ENCODE measurements around the gene CPLANE2. TPM values are rescaled to one million over a fixed set of nuclear protein-coding genes. Genes with fewer than 3 reads are reported as not detected.

The CPLANE2 gene
- total RNA-seq, 1 experiment from 2014 or later: 1.9 TPM

DNA sequence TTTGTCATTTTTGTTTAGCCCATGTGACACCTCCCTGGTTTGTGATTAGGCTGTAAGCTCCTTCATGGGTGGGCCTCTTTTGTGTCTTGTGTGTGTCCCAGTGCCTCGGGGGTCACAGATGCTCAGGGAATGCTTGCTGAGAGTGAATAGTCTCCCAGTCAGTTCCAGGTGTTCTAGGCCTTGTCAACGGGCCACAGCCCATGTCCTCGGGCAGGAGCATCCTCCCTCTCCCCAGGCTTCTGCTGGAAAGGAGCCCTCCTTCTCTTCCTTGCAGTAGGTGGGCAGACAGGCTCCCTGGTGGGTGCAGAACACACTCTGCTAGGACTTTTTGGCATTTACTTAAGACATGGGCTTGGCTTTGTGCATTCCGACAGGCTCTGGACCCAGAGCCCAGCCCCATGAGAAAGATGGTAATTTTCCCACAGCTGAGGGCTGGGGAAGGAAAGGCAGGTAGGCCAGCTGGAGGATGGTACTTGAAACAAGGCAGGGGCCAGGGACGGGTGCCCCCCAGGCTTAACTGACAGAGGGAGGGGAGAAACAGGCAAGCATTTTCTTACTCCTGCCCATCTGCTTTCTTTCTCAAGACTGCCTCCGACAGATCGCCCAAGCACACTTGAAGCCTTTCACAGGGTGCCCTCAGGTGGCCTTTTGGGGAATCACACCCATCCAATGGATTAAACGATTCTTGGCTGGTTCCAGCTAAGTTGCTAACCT is 7.1 kb upstream of the CPLANE2 start:
- Histone ChIP-seq H3K27ac (no peak overlapping the region), H3K4me3 (no peak overlapping the region), H3K9me3 (replicated peaks) (no peaks in the 10 kb centered on the region), H3K4me1 (peaks cover 37% of the 10 kb centered on the region), H3K27me3 (no peaks in the 10 kb centered on the region), H3K36me3 (no peaks in the 10 kb centered on the region)
- DNase-seq: peak; percentile 79 to 94

GRCh38 chr1:16243215-16243610 is 6.2 kb upstream of the CPLANE2 start:
- DNase-seq: peak; percentile 31 to 61
- H3K9me3 ChIP-seq (replicated peaks): no peaks in the 10 kb centered on the region
- H3K36me3 ChIP-seq: no peaks in the 10 kb centered on the region
- no peak overlapping the region for H3K4me3 ChIP-seq
- peaks cover 37% of the 10 kb centered on the region for H3K4me1 ChIP-seq
- no peaks in the 10 kb centered on the region for H3K27me3 ChIP-seq
- H3K27ac ChIP-seq: no peak overlapping the region

- Histone ChIP-seq H3K27ac (no peak overlapping the region), H3K36me3 (no peaks in the 10 kb centered on the region), H3K4me1 (peaks cover 35% of the 10 kb centered on the region), H3K9me3 (replicated peaks) (no peaks in the 10 kb centered on the region), H3K4me3 (no peak overlapping the region), H3K27me3 (no peaks in the 10 kb centered on the region)
- no peak for DNase-seq
These were observed 5.7 kb upstream of the CPLANE2 start for GRCh38 chr1:16242556-16243214.

- no peak for DNase-seq
- Histone ChIP-seq H3K27me3 (no peaks in the 10 kb centered on the region), H3K36me3 (no peaks in the 10 kb centered on the region), H3K4me1 (peaks cover 39% of the 10 kb centered on the region), H3K9me3 (replicated peaks) (no peaks in the 10 kb centered on the region), H3K4me3 (no peak overlapping the region), H3K27ac (no peak overlapping the region)
These were observed 4.3 kb upstream of the CPLANE2 start for GRCh38 chr1:16241221-16241708.

- no peak for DNase-seq
- Histone ChIP-seq H3K27ac (no peak overlapping the region), H3K9me3 (replicated peaks) (no peaks in the 10 kb centered on the region), H3K4me1 (peaks cover 43% of the 10 kb centered on the region), H3K36me3 (no peaks in the 10 kb centered on the region), H3K4me3 (no peak overlapping the region), H3K27me3 (no peaks in the 10 kb centered on the region)
These were observed 3.0 kb upstream of the CPLANE2 start for GRCh38 chr1:16239972-16240491.

DNA sequence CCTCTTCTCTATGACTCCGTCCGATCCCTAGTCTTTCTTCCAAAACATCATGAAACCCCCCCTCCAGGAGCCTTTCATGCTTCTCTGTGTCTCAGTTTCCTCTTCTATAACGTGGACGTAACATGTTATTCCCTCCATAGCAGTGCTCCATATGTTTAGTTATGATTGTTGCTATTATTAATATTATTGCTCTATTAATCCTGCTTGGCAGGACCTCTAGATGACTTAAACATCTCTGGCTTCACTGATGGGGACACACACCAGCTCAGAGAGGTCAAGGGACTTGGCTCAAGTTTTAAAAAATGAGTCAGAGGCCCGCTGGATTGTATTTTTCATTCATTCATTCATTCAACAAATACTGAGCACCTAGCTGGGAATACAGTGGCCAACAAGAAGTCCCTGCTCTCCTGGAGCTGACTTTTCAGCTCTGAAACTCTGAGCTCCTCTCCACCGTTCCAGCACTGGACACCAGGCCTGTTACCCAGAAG is 404 bp upstream of the CPLANE2 start:
- no peak overlapping the region for H3K27ac ChIP-seq
- H3K36me3 ChIP-seq: no peaks in the 10 kb centered on the region

DNA sequence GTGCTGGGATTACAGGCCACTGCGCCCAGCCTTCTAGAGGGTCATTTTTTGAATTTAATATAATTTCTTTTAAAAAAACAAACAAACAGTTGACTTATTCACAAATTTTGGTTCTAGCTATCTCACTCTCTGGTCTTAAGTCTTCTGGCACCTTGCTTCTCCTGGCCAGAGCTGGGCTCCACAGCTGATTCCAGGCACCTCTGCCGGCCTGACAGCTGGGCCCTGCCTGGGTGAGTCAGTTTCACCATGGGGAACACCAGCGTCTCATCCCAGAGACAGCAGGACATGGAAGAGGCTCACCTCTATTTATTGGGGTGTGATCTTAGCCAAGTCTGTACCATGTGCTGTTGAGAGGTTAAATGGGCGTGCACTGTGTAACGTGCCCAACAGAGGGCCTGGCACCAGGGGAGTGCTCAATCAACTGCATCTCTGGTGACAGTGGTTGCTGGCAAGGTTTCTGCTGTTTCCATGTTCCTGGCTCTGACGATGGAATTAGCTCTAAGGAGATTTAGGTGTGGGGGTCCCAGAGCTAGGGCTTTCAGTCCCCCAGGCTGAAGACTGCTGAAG is 956 bp downstream of the CPLANE2 start:
- peaks cover 37% of the 10 kb centered on the region for H3K4me1 ChIP-seq
- DNase-seq: peak in 1 of 2 experiments; percentile 57
- H3K4me3 ChIP-seq: peak overlapping the region; percentile 61
- H3K36me3 ChIP-seq: no peaks in the 10 kb centered on the region
- H3K9me3 ChIP-seq (replicated peaks): no peaks in the 10 kb centered on the region
- no peak overlapping the region for H3K27ac ChIP-seq
- H3K27me3 ChIP-seq: no peaks in the 10 kb centered on the region

More for the DNA sequence above, 404 bp upstream of the CPLANE2 start:
- H3K4me3 ChIP-seq: peak overlapping the region; percentile 61
- DNase-seq: no peak
- H3K4me1 ChIP-seq: peaks cover 27% of the 10 kb centered on the region
- H3K27me3 ChIP-seq: no peaks in the 10 kb centered on the region
- H3K9me3 ChIP-seq (replicated peaks): no peaks in the 10 kb centered on the region

DNA sequence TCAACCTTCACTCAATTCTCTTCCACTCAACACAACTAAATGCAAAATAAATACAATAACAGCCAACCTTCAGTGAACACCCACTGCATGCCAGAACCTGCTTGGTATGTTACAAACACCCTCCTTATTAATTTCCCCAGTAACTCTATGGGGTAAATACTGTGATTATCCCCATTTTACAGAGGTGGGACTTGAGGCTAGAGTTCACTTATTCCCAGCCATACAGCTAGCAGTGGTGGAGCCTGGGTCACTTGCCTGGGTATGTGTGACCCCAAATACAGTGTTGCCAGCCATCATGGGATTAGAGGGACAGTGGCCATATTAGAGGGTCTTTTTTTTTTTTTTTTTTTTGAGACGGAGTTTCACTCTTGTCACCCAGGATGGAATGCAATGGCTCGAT is 1.6 kb downstream of the CPLANE2 start:
- H3K36me3 ChIP-seq: no peaks in the 10 kb centered on the region
- H3K4me1 ChIP-seq: peaks cover 37% of the 10 kb centered on the region
- no peak overlapping the region for H3K4me3 ChIP-seq
- no peak for DNase-seq
- H3K27ac ChIP-seq: no peak overlapping the region
- no peaks in the 10 kb centered on the region for H3K27me3 ChIP-seq
- no peaks in the 10 kb centered on the region for H3K9me3 ChIP-seq (replicated peaks)

- Histone ChIP-seq H3K27ac (no peak overlapping the region), H3K9me3 (replicated peaks) (no peaks in the 10 kb centered on the region), H3K27me3 (no peaks in the 10 kb centered on the region), H3K4me3 (no peak overlapping the region), H3K36me3 (no peaks in the 10 kb centered on the region), H3K4me1 (peaks cover 25% of the 10 kb centered on the region)
- DNase-seq: no peak
These were observed 3.6 kb downstream of the CPLANE2 start for GRCh38 chr1:16233431-16233830.

- no peak overlapping the region for H3K4me3 ChIP-seq
- no peaks in the 10 kb centered on the region for H3K9me3 ChIP-seq (replicated peaks)
- H3K27me3 ChIP-seq: no peaks in the 10 kb centered on the region
- DNase-seq: no peak
- no peaks in the 10 kb centered on the region for H3K36me3 ChIP-seq
- no peak overlapping the region for H3K27ac ChIP-seq
- H3K4me1 ChIP-seq: peaks cover 17% of the 10 kb centered on the region
These were observed 4.7 kb downstream of the CPLANE2 start for GRCh38 chr1:16232316-16232710.

DNA sequence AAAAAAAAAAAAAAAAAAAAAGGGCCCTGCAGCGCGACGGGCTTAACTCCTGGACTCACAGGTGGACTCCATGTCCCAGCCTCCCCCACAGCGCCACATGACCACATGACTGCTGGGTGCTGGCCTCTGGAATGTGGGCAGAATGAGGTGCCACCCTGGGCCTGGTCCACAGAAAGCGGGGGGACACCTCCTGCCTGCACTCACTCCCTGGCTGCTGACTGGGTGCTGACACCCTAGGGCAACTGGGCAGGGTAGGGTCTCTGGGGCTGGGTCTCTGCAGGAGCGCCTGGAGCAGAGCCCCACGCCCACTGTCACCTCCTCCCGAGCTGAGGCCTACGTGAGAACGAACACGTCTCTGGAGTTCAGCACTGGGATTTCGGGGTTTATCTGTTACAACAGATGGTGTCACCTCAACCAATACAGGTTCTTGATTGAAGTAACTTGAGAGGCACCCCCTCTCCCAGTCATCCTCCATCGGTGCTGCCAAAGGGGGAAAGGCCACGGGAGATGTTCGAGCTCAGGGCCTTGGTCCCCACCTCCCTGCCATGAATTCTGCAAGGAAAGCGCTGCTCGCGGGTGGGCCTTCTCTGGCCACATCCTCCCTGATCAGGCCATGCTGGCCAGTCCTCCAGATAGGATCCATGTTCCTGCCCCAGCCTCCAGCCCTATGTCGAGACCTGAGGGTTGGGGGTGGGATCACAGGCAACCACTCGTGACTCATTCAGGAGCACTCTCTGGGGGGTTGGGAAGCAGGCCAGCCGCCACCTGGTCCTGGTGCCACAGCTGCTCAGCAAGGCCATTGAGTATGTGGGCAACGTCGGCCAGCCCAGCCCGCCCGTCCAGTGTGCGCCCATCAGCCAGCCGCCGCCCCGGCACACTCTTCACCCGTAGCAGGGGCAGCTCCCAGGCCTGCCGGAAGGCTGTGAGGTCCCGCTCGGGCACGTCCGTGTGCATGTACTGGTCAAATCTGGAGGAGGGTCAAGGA is 5.4 kb downstream of the CPLANE2 start:
- H3K9me3 ChIP-seq (replicated peaks): no peaks in the 10 kb centered on the region
- peak; percentile 64 to 67 for DNase-seq
- H3K27me3 ChIP-seq: no peaks in the 10 kb centered on the region
- no peak overlapping the region for H3K4me3 ChIP-seq
- no peaks in the 10 kb centered on the region for H3K36me3 ChIP-seq
- H3K27ac ChIP-seq: no peak overlapping the region; the same call in 1 of the 2 replicates
- peaks cover 16% of the 10 kb centered on the region for H3K4me1 ChIP-seq

GRCh38 chr1:16230744-16231143 is 6.2 kb downstream of the CPLANE2 start:
- Histone ChIP-seq H3K4me1 (peaks cover 10% of the 10 kb centered on the region), H3K27ac (no peak overlapping the region), H3K36me3 (no peaks in the 10 kb centered on the region), H3K4me3 (no peak overlapping the region), H3K27me3 (no peaks in the 10 kb centered on the region), H3K9me3 (replicated peaks) (no peaks in the 10 kb centered on the region)
- no peak for DNase-seq

- H3K27me3 ChIP-seq: no peaks in the 10 kb centered on the region
- H3K4me1 ChIP-seq: peaks cover 10% of the 10 kb centered on the region
- H3K27ac ChIP-seq: no peak overlapping the region
- no peaks in the 10 kb centered on the region for H3K36me3 ChIP-seq
- H3K9me3 ChIP-seq (replicated peaks): no peaks in the 10 kb centered on the region
- H3K4me3 ChIP-seq: no peak overlapping the region
- no peak for DNase-seq
These were observed 6.8 kb downstream of the CPLANE2 start for GRCh38 chr1:16229976-16230740.
